ENCODE results near the gene KIAA1755.

KIAA1755 gene

DNA sequence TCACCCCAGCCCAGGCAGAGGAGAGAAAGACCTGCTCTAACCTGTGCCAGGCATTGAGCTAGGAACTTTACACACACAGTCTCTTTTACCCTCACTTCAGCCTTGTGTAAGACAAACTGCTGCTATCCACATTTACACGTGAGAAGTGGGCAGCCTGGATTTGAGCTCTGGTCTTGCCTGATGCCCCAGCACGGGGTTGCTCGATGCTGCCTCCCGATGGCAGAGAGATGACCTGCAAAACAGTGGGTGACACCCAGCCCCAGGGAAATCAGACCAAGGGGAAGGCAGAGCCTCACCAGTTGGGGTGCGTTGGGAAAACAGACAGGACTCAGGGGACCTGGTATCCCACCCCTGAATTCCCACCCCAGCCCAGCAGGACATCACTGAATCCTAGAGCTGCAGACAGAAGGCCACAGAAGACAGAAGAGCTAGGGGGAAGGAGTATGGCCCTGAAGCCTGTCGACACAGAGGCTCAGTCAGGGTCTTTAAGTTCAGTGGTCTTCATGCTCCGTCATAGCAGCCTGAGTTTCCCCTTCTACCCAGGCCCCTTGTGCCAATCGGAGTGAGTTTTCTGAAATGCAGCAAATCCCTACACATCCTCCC lies 44.4 kb upstream of the KIAA1755 start:
- H2AFZ ChIP-seq (ENCODE audit: low read length) = no peak overlapping the region

DNA sequence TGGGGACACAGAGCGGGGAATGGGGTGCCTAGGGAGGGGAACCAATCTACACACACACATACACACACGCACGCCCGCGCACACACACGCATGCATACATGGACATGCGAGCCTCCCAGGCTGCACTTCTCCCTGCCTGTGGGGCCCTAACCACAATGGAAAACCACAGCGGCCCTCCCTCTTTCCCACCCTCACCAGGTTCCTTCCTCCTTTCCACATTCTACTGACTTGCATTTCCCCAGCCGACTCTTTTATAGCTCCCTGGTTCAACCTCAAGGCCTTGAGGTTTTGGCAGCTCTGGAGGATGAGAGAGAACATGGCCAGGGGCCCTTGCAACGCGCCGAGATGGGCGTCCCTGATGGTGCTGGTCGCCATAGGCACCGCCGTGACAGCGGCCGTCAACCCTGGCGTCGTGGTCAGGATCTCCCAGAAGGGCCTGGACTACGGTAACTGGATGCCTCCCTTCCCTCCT lies 43.4 kb upstream of the KIAA1755 start, which contains the start of gene BPI:
TSS of gene BPI (plus strand) at position 249 of the 472 bp plus-strand sequence. CDS start at position 317, 68 bp downstream.
- H3K4me2 ChIP-seq (ENCODE audit: low read depth, low read length, poor library complexity, severe bottlenecking) = peak within 1 kb of the TSS; percentile 75
- TF ChIP-seq, protein P1, sequence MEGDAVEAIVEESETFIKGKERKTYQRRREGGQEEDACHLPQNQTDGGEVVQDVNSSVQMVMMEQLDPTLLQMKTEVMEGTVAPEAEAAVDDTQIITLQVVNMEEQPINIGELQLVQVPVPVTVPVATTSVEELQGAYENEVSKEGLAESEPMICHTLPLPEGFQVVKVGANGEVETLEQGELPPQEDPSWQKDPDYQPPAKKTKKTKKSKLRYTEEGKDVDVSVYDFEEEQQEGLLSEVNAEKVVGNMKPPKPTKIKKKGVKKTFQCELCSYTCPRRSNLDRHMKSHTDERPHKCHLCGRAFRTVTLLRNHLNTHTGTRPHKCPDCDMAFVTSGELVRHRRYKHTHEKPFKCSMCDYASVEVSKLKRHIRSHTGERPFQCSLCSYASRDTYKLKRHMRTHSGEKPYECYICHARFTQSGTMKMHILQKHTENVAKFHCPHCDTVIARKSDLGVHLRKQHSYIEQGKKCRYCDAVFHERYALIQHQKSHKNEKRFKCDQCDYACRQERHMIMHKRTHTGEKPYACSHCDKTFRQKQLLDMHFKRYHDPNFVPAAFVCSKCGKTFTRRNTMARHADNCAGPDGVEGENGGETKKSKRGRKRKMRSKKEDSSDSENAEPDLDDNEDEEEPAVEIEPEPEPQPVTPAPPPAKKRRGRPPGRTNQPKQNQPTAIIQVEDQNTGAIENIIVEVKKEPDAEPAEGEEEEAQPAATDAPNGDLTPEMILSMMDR (conservative IDR thresholded peaks at IDR 0.05; ENCODE audit: low read length) = no peak
- TF ChIP-seq EZH2phosphoT487 (IDR thresholded peaks at IDR 0.05; ENCODE audit: borderline replicate concordance) = no peak

More for the DNA sequence above, 44.4 kb upstream of the KIAA1755 start:
- H3K4me3 ChIP-seq (ENCODE audit: low read length, poor library complexity, severe bottlenecking) = no peak overlapping the region
- H3K4me2 ChIP-seq (ENCODE audit: low read depth, low read length, poor library complexity, severe bottlenecking) = peak overlapping the region; percentile 75
- TF ChIP-seq EZH2phosphoT487 (IDR thresholded peaks at IDR 0.05; ENCODE audit: borderline replicate concordance) = no peak
- TF ChIP-seq, protein P1 (conservative IDR thresholded peaks at IDR 0.05; ENCODE audit: low read length) = peak; percentile 76
- H3K9me2 ChIP-seq (replicated peaks; ENCODE audit: low read depth, low read length) = no peaks in the 10 kb centered on the region
- no peaks in the 10 kb centered on the region for H3K27me3 ChIP-seq (ENCODE audit: insufficient read depth, low read length, poor library complexity, severe bottlenecking)
- H3K9ac ChIP-seq (ENCODE audit: low read depth, low read length, poor library complexity, severe bottlenecking) = no peak overlapping the region
- H3K36me3 ChIP-seq (ENCODE audit: insufficient read depth, low read length) = no peaks in the 10 kb centered on the region
- H3F3A ChIP-seq (ENCODE audit: low read depth) = no peaks in the 10 kb centered on the region
- no peaks in the 10 kb centered on the region for H3K9me3 ChIP-seq (ENCODE audit: insufficient read depth, low read depth, low read length)
- H3K79me2 ChIP-seq (ENCODE audit: insufficient read depth, low read length) = no peaks in the 10 kb centered on the region
- no peaks in the 10 kb centered on the region for H4K20me1 ChIP-seq (ENCODE audit: insufficient read depth, low read length, poor library complexity, severe bottlenecking)
- peaks cover 19% of the 10 kb centered on the region for H3K4me1 ChIP-seq (ENCODE audit: insufficient read depth, low read length, poor library complexity, severe bottlenecking)

DNA sequence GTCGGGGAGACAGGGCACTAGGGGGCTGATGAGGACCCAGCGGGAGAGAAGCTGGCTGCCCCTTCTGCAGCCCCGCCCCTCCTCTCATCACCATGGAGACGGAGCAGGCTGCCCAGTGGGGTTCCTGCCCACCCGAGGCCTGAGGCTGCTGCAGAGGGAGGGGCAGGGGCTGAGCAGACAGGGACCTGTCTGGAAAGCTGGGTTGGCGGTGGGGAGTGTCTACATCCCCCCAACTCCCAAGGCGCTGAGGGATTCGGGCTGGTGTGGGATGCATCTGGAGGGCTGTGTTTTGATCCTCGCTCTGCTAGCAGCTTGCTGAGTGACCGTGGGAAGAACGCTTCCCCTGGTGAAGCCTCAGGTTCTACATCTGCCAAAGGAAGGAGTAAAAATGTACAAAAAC lies 42.3 kb upstream of the KIAA1755 start:
- TF ChIP-seq, protein P1 (conservative IDR thresholded peaks at IDR 0.05; ENCODE audit: low read length) = no peak
- no peak for TF ChIP-seq EZH2phosphoT487 (IDR thresholded peaks at IDR 0.05; ENCODE audit: borderline replicate concordance)
- no peaks in the 10 kb centered on the region for H3K9me3 ChIP-seq (ENCODE audit: insufficient read depth, low read depth, low read length)
- H3K4me2 ChIP-seq (ENCODE audit: low read depth, low read length, poor library complexity, severe bottlenecking) = no peak overlapping the region
- no peak overlapping the region for H2AFZ ChIP-seq (ENCODE audit: low read length)
- peaks cover 19% of the 10 kb centered on the region for H3K4me1 ChIP-seq (ENCODE audit: insufficient read depth, low read length, poor library complexity, severe bottlenecking)
- H3K27me3 ChIP-seq (ENCODE audit: insufficient read depth, low read length, poor library complexity, severe bottlenecking) = no peaks in the 10 kb centered on the region
- H4K20me1 ChIP-seq (ENCODE audit: insufficient read depth, low read length, poor library complexity, severe bottlenecking) = no peaks in the 10 kb centered on the region
- no peak overlapping the region for H3K4me3 ChIP-seq (ENCODE audit: low read length, poor library complexity, severe bottlenecking)
- no peaks in the 10 kb centered on the region for H3K79me2 ChIP-seq (ENCODE audit: insufficient read depth, low read length)
- H3K9ac ChIP-seq (ENCODE audit: low read depth, low read length, poor library complexity, severe bottlenecking) = no peak overlapping the region
- no peaks in the 10 kb centered on the region for H3K36me3 ChIP-seq (ENCODE audit: insufficient read depth, low read length)
- no peaks in the 10 kb centered on the region for H3K9me2 ChIP-seq (replicated peaks; ENCODE audit: low read depth, low read length)
- H3F3A ChIP-seq (ENCODE audit: low read depth) = no peaks in the 10 kb centered on the region

More for the DNA sequence above, 43.4 kb upstream of the KIAA1755 start, which contains the start of gene BPI:
- no peaks in the 10 kb centered on the region for H3K79me2 ChIP-seq (ENCODE audit: insufficient read depth, low read length)
- H3K36me3 ChIP-seq (ENCODE audit: insufficient read depth, low read length) = no peaks in the 10 kb centered on the region
- H3K9me2 ChIP-seq (replicated peaks; ENCODE audit: low read depth, low read length) = no peaks in the 10 kb centered on the region
- H3K27me3 ChIP-seq (ENCODE audit: insufficient read depth, low read length, poor library complexity, severe bottlenecking) = no peaks in the 10 kb centered on the region
- H2AFZ ChIP-seq (ENCODE audit: low read length) = no peak within 1 kb of the TSS
- H3K9ac ChIP-seq (ENCODE audit: low read depth, low read length, poor library complexity, severe bottlenecking) = no peak within 1 kb of the TSS
- H3K4me1 ChIP-seq (ENCODE audit: insufficient read depth, low read length, poor library complexity, severe bottlenecking) = peaks cover 19% of the 10 kb centered on the region
- peak within 1 kb of the TSS; percentile 50 for H3K4me3 ChIP-seq (ENCODE audit: low read length, poor library complexity, severe bottlenecking)
- no peaks in the 10 kb centered on the region for H4K20me1 ChIP-seq (ENCODE audit: insufficient read depth, low read length, poor library complexity, severe bottlenecking)
- H3F3A ChIP-seq (ENCODE audit: low read depth) = no peaks in the 10 kb centered on the region
- H3K9me3 ChIP-seq (ENCODE audit: insufficient read depth, low read depth, low read length) = no peaks in the 10 kb centered on the region
